ENCODE data around the gene CIITA.

CIITA gene

DNA sequence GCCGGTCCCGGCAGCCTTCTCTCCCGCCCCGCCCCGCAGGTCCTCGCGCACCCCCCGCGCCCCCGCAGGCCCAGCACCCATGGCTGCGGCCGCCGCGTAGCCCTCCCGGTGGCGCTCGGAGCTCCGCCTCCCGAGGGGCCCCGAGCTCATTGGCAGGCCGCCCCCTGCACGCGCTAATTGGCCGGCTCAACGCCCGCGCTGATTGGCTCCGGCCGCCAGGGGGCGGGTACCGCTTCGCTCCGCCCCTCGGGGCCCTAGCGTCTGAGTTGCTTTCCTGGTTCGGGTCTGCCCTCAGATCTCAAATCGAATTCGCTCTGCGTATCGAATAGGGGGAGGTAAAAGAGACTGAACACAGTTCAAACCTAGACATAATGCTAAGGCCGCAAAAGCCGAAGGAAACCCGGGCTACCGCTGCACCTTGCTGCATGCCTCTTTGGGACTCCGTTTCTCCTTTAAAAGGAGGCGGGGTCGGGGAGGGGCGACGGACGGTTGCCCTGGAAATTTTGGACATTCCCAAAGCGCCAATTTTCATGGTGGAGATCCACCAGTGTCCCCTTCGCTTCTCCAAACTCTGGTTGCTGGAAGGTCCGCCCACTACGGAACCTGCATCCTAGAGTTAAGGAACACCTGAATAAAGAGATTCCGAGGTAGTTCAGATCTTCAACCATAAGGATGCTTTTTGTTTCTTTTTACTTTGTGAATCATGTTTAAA lies 65.5 kb downstream of the CIITA start, which contains the start of gene DEXI:
Gene DEXI, minus strand, starts transcription at position 117 of the 712 bp plus-strand sequence. CDS start 463 bp downstream, outside the sequence.
- Mint-ChIP-seq H3K4me1 (peaks cover 75% of the 10 kb centered on the region), H3K4me3 (peak within 1 kb of the TSS; percentile 97), H3K27me3 (no peaks in the 10 kb centered on the region), H3K27ac (peak within 1 kb of the TSS; percentile 91), H3K36me3 (peaks cover 4% of the 10 kb centered on the region), H3K9me3 (no peaks in the 10 kb centered on the region)

- Mint-ChIP-seq H3K4me1 (peaks cover 72% of the 10 kb centered on the region), H3K27ac (peak overlapping the region; percentile 30), H3K27me3 (no peaks in the 10 kb centered on the region), H3K36me3 (peaks cover 4% of the 10 kb centered on the region), H3K4me3 (peak overlapping the region; percentile 78), H3K9me3 (no peaks in the 10 kb centered on the region)
Measured at GRCh38 chr16:10943064-10943353, 66.0 kb downstream of the CIITA start.

GRCh38 chr16:10944249-10945064 lies 67.5 kb downstream of the CIITA start, which contains the start of gene CLEC16A:
Gene CLEC16A, plus strand, starts transcription at chr16:10944564. Its CDS starts 154 bp downstream, at chr16:10944718.
- no peaks in the 10 kb centered on the region for H3K27me3 Mint-ChIP-seq
- H3K4me1 Mint-ChIP-seq: peaks cover 69% of the 10 kb centered on the region
- H3K4me3 Mint-ChIP-seq: peak within 1 kb of the TSS; percentile 93

DNA sequence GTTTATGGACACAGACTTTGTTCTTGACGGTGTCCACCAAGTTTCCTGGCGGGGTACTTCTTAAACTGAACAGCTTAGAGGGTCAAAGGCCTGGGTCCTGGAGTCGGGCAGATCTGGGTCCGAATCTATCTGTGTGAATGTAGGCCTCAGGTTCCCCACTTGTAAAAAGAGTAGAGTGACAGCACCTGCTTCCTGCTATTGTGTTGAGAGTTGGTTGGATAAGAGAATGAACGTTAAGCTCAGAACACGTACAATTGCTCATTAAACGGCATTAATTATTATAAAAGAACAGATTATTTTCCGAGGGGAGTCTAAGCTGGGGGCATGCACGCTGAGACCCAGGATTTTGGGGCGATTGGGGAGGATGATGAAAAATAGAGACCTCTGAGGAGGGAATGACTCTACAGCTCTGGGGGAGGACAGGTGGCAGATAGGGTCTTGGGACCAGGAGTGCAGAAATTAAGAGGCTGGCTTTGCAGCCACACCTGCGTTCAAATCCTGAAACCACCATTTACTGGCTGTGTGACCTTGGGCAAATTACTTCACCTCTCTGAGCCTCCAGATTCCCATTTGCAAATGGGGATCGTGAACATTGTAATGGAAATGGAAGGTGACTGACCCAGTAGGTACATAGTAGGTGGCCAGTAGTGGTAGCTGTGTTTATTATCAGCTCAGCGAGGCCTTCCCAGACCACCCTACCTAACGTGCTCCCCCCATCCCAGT lies 68.2 kb downstream of the CIITA start:
- Mint-ChIP-seq H3K4me1 (peaks cover 69% of the 10 kb centered on the region), H3K9me3 (no peaks in the 10 kb centered on the region), H3K27me3 (no peaks in the 10 kb centered on the region), H3K27ac (peak overlapping the region; percentile 59), H3K4me3 (peak overlapping the region; percentile 93), H3K36me3 (no peaks in the 10 kb centered on the region)

More at GRCh38 chr16:10944249-10945064, 67.5 kb downstream of the CIITA start, which contains the start of gene CLEC16A:
- Mint-ChIP-seq H3K9me3 (no peaks in the 10 kb centered on the region), H3K36me3 (peaks cover 3% of the 10 kb centered on the region), H3K27ac (peak within 1 kb of the TSS; percentile 64)

- peak overlapping the region; percentile 93 for H3K4me3 Mint-ChIP-seq
- H3K9me3 Mint-ChIP-seq: no peaks in the 10 kb centered on the region
- H3K36me3 Mint-ChIP-seq: no peaks in the 10 kb centered on the region
- peak overlapping the region; percentile 73 for H3K27ac Mint-ChIP-seq
- H3K4me1 Mint-ChIP-seq: peaks cover 69% of the 10 kb centered on the region
- no peaks in the 10 kb centered on the region for H3K27me3 Mint-ChIP-seq
Measured at GRCh38 chr16:10946308-10946707, 69.3 kb downstream of the CIITA start.

DNA sequence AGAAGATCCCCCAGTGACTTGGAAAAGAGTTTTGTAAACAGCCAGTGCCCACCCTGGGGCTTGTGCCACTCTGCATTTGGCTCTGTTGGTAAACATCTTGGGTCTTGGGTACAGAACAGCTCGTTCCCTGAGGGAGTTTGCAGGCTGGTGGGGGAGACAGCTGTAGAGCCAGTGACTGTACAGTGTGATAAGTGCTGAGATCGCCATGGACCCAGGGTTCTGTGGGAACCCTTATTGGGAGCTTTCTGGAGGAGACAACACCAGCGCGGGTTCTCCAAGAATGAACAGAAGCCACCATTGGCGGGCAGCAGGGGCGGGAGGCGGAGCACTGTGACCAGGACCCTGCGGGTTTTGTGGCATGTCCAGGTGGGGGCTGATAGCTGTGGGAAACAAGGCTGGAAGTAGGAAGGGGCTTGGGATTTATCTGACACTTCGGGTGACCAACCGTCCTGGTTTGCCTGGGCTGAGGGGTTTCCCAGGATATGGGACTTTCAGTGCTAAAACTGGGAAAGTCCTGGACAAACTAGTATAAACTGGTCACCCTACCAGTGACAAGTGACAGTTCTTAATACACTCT lies 70.3 kb downstream of the CIITA start:
- Mint-ChIP-seq H3K4me1 (peaks cover 69% of the 10 kb centered on the region), H3K9me3 (no peaks in the 10 kb centered on the region)

DNA sequence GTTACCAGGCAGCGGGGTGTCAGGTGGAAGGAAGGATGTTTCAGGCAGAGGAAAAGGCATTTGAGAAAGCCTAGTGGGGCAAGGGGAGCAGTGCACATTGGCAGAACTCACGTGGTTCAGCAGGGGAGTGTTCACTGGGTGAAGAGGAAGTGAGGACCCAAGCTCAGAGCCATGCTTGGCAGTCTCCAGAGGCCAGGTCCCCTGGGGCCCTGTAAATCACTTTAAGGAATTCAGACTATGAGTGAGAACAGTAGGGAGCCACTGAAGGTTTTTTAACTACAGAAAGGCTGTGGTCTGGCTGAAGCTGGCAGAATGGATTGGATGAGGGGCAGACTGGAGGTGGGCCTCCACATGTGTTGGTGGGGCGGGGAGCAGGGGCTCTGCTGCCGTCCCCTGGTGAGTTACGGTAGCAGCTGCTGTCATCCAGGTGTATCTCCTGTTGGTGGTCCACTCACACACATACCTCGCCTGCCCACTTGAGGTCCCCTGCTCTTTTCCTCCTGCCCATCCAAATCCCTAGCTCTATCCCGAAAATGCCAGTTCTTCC lies 72.5 kb downstream of the CIITA start:
- H3K27ac Mint-ChIP-seq: peak overlapping the region; percentile 92
- H3K4me1 Mint-ChIP-seq: peaks cover 74% of the 10 kb centered on the region
- peak overlapping the region; percentile 27 for H3K4me3 Mint-ChIP-seq
- H3K36me3 Mint-ChIP-seq: no peaks in the 10 kb centered on the region
- H3K27me3 Mint-ChIP-seq: no peaks in the 10 kb centered on the region
- no peaks in the 10 kb centered on the region for H3K9me3 Mint-ChIP-seq

More for the DNA sequence above, 70.3 kb downstream of the CIITA start:
- Mint-ChIP-seq H3K4me3 (no peak overlapping the region), H3K27me3 (no peaks in the 10 kb centered on the region), H3K36me3 (no peaks in the 10 kb centered on the region), H3K27ac (no peak overlapping the region)

DNA sequence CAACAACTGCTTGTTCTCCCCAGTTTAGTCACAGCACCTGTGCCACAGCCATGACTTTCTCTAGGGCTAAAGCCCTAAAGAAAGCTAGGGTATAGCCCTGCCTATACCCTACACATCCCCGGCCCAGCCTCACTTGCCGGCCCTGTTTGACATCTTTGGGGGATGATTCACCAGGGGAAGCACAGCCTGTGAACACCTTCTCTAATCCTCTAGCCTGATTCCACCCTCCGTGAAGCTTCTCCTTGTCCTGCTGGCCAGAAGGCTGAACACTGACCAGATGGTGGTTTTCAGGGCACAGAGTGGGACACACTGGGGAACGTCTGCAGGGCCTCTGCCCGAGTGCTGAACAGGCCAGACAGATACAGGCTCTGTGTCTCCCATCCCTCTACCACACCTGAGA lies 73.4 kb downstream of the CIITA start:
- H3K4me1 Mint-ChIP-seq: peaks cover 77% of the 10 kb centered on the region
- H3K4me3 Mint-ChIP-seq: no peak overlapping the region
- H3K9me3 Mint-ChIP-seq: no peaks in the 10 kb centered on the region
- H3K27me3 Mint-ChIP-seq: no peaks in the 10 kb centered on the region
- H3K27ac Mint-ChIP-seq: no peak overlapping the region
- no peaks in the 10 kb centered on the region for H3K36me3 Mint-ChIP-seq

DNA sequence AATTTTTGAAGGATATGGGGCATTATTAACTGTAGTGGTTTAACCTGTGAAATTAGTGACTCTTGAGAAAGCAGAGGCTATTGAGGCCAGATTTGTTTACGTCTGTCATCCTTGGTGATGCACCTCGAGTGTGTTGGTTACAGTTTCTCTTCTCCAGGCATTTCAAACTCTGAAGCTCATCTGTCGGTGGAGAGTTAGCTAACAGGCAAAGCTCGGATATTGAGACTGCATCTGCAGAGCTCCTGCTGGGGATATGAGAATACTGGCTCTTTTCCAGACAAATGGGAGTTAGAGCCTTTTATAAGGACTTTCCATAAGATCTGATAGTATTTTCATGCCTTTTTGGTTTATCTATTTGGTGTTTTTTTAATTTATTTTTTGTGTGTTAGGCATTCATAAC lies 74.0 kb downstream of the CIITA start:
- Mint-ChIP-seq H3K4me3 (no peak overlapping the region), H3K4me1 (peaks cover 75% of the 10 kb centered on the region), H3K27ac (no peak overlapping the region), H3K9me3 (no peaks in the 10 kb centered on the region), H3K36me3 (no peaks in the 10 kb centered on the region), H3K27me3 (no peaks in the 10 kb centered on the region)

- Mint-ChIP-seq H3K27ac (no peak overlapping the region), H3K4me1 (peaks cover 63% of the 10 kb centered on the region), H3K9me3 (no peaks in the 10 kb centered on the region), H3K27me3 (no peaks in the 10 kb centered on the region), H3K36me3 (peaks cover 6% of the 10 kb centered on the region), H3K4me3 (no peak overlapping the region)
Measured at GRCh38 chr16:10954903-10955302, 77.9 kb downstream of the CIITA start.

DNA sequence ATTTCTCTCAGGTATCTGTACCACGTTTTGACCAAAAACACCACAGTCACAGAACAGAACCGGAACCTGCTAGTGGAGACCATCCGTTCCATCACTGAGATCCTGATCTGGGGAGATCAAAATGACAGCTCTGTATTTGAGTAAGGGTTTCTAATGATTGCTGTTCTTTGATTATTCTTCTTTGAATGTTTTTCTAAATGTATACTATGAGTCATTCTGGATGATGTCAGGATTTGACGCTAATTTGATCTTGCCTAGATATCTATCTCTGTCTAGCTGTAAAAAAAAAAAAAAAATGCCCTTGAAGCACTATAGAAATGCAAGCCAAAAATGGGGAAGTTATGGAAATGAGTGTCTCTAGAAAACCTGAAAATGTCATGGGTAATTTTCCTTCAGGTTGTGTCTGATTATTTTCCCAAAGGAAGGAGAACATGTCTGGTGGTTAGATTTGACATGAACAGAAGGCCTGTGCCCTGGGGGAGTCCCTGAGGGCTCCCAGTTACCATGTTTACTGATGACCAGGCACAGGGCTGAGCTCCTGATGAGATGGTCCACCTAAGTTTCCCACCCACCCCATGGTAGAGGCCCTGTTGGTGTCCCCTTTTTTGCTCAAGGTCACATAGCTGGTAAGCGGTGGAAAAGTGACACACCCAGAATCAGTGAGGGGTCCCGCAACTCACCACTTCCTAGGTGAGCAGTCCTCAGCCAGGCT lies 80.9 kb downstream of the CIITA start:
- Mint-ChIP-seq H3K9me3 (no peaks in the 10 kb centered on the region), H3K27ac (peak overlapping the region; percentile 84), H3K36me3 (peaks cover 9% of the 10 kb centered on the region), H3K4me1 (peaks cover 47% of the 10 kb centered on the region), H3K27me3 (no peaks in the 10 kb centered on the region), H3K4me3 (peak overlapping the region; percentile 47)

- H3K27me3 Mint-ChIP-seq: no peaks in the 10 kb centered on the region
- H3K4me1 Mint-ChIP-seq: peaks cover 41% of the 10 kb centered on the region
- H3K36me3 Mint-ChIP-seq: peaks cover 9% of the 10 kb centered on the region
- H3K27ac Mint-ChIP-seq: no peak overlapping the region
- no peak overlapping the region for H3K4me3 Mint-ChIP-seq
- H3K9me3 Mint-ChIP-seq: no peaks in the 10 kb centered on the region
Measured at GRCh38 chr16:10959161-10959560, 82.2 kb downstream of the CIITA start.

- H3K27ac Mint-ChIP-seq: peak overlapping the region; percentile 17
- H3K9me3 Mint-ChIP-seq: no peaks in the 10 kb centered on the region
- H3K4me3 Mint-ChIP-seq: no peak overlapping the region
- H3K36me3 Mint-ChIP-seq: peaks cover 14% of the 10 kb centered on the region
- H3K27me3 Mint-ChIP-seq: no peaks in the 10 kb centered on the region
- H3K4me1 Mint-ChIP-seq: peaks cover 33% of the 10 kb centered on the region
Measured at GRCh38 chr16:10961231-10961630, 84.2 kb downstream of the CIITA start.

- Mint-ChIP-seq H3K4me1 (peaks cover 24% of the 10 kb centered on the region), H3K4me3 (no peak overlapping the region), H3K27me3 (no peaks in the 10 kb centered on the region), H3K9me3 (no peaks in the 10 kb centered on the region), H3K36me3 (peaks cover 11% of the 10 kb centered on the region), H3K27ac (peak overlapping the region; percentile 72)
Measured at GRCh38 chr16:10964039-10964890, 87.3 kb downstream of the CIITA start.

Data from activated naive CD4-positive, alpha-beta T cell treated with anti-CD3 and anti-CD28 coated beads, Interleukin-2, amount 50 U/mL, for 24 hours (primary cell).